Progenitor cell of endocrine pancreas (in vitro differentiated cells): ENCODE data around the gene RASA1. TPM values are rescaled to one million over a fixed set of nuclear protein-coding genes. Genes with fewer than 3 reads are reported as not detected.

ENCODE experiments used
- DNase-seq: peaks from one replicate; pipeline ENCODE4 v3.0.0; 2021; ENCODE audit warnings: low spot score; ENCODE audit not compliant: unreplicated experiment
- H3K27ac Mint-ChIP-seq: 2 replicates; pipeline ENCODE4 v1.8.0; 2021; ENCODE audit warnings: mild to moderate bottlenecking, moderate library complexity, mixed read lengths
- H3K27me3 Mint-ChIP-seq: 2 replicates; pipeline ENCODE4 v1.8.0; 2021; ENCODE audit warnings: mixed read lengths
- H3K36me3 Mint-ChIP-seq: 2 replicates; pipeline ENCODE4 v1.8.0; 2022; ENCODE audit warnings: mixed read lengths; ENCODE audit not compliant: insufficient read depth
- H3K4me1 Mint-ChIP-seq: 2 replicates; pipeline ENCODE4 v1.8.0; 2021; ENCODE audit warnings: low read depth, mixed read lengths
- H3K4me3 Mint-ChIP-seq: 2 replicates; pipeline ENCODE4 v1.8.0; 2021; ENCODE audit warnings: low read depth, mild to moderate bottlenecking, moderate library complexity, mixed read lengths
- H3K9me3 Mint-ChIP-seq: 2 replicates; pipeline ENCODE4 v1.8.0; 2021; ENCODE audit warnings: low read depth, mixed read lengths
- total RNA-seq: library from RNA; stranded (reverse); gene quantifications from 2 replicates; pipeline ENCODE4 v1.2.1, GENCODE V29; 2021
- TF ChIP-seq, protein P1 (sequence below): fragments of 200-600 bp; sonication (generic); IDR thresholded peaks from one replicate; pipeline ENCODE4 v1.5.0; 2021; ENCODE audit warnings: antibody characterized with exemption, mild to moderate bottlenecking; ENCODE audit not compliant: unreplicated experiment

RASA1 gene
- total RNA-seq, 1 donor from 2014 or later, result 42.6 TPM

DNA sequence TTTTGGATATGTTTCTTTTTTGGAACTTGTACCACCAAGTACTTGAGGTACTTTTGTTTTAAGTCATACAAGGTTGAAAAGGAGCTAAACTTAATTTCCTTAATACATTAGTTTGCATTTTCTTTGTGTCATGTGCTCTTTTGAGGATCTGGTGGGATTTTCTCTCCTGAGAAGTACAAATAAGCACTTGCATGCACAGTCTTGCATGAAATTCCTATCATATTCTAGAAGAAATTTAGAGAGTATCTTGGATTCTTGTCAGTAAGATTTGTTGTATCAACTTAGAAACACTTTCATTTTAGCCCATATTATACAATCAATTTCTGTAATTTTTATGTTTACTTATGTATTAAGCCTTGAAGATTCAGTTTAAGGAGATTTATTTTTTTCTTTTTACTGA, 80.2 kb downstream of the RASA1 start:
- H3K36me3 Mint-ChIP-seq, result peaks cover 20% of the 10 kb centered on the region
- no peaks in the 10 kb centered on the region for H3K4me1 Mint-ChIP-seq

DNA sequence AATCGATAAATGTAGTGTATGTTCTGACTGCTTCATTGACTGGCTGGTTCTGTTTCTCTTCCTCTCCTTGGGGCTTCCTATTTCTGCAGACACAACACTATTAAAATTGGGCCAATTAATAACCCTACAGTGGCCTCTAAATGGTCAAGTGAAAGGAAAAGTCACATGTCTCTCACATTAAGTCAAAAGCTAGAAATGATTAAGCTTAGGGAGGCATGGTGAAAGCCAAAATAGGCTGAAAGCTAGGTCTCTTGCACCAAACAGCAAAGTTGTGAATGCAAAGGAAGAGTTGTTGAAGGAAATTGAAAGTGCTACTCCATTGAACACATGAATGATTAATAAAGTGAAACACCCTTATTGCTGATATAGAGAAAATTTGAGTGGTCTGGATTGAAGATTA, 86.8 kb downstream of the RASA1 start:
- Mint-ChIP-seq H3K4me1 (no peaks in the 10 kb centered on the region), H3K27ac (no peak overlapping the region), H3K9me3 (peaks cover 3% of the 10 kb centered on the region), H3K27me3 (no peaks in the 10 kb centered on the region), H3K36me3 (peaks cover 28% of the 10 kb centered on the region), H3K4me3 (no peak overlapping the region)
- no peak for DNase-seq
- TF ChIP-seq, protein P1, sequence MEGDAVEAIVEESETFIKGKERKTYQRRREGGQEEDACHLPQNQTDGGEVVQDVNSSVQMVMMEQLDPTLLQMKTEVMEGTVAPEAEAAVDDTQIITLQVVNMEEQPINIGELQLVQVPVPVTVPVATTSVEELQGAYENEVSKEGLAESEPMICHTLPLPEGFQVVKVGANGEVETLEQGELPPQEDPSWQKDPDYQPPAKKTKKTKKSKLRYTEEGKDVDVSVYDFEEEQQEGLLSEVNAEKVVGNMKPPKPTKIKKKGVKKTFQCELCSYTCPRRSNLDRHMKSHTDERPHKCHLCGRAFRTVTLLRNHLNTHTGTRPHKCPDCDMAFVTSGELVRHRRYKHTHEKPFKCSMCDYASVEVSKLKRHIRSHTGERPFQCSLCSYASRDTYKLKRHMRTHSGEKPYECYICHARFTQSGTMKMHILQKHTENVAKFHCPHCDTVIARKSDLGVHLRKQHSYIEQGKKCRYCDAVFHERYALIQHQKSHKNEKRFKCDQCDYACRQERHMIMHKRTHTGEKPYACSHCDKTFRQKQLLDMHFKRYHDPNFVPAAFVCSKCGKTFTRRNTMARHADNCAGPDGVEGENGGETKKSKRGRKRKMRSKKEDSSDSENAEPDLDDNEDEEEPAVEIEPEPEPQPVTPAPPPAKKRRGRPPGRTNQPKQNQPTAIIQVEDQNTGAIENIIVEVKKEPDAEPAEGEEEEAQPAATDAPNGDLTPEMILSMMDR, result no peak

More for the DNA sequence above, 80.2 kb downstream of the RASA1 start:
- TF ChIP-seq, protein P1, result no peak
- Mint-ChIP-seq H3K4me3 (no peak overlapping the region), H3K27ac (no peak overlapping the region), H3K27me3 (no peaks in the 10 kb centered on the region), H3K9me3 (peaks cover 7% of the 10 kb centered on the region)
- no peak for DNase-seq

DNA sequence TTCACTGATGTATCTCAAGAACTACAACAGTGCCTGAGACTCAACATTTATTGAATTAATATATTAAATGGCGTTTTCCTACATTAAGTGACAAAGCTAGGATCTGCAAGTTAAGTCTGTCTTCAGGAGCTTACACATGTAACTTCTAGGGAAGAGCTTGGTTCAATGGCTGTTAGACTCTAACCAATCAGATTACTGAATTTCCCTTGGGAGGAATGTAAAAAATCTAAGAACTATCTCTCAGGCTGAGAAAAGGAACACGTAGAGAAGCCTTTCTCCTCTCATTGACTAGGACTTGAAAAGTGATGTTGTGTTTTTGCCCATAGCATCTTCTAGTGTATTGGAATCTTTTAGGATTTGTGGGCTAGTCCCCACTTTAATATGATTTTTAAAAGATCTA, 91.4 kb downstream of the RASA1 start:
- no peak for DNase-seq
- Mint-ChIP-seq H3K36me3 (peaks cover 21% of the 10 kb centered on the region), H3K9me3 (peaks cover 3% of the 10 kb centered on the region), H3K27me3 (no peaks in the 10 kb centered on the region), H3K4me1 (no peaks in the 10 kb centered on the region), H3K27ac (no peak overlapping the region), H3K4me3 (no peak overlapping the region)
- TF ChIP-seq, protein P1, result no peak

DNA sequence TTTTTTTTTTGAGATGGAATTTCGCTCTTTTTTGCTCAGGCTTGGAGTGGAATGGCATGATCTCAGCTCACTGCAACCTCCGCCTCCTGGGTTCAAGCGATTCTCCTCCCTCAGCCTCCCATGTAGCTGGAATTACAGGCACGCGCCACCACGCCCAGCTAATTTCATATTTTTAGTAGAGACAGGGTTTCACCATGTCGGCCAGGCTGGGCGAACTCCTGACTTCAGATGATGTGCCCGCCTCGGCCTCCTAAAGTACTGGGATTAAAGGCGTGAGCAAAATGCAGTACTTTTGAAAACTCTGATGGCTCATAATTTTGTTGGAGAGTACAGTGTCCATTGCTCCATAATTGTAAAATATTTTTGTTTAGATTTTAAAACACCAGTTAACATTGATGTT, 92.4 kb downstream of the RASA1 start:
- H3K27ac Mint-ChIP-seq, result no peak overlapping the region
- peaks cover 3% of the 10 kb centered on the region for H3K9me3 Mint-ChIP-seq
- no peaks in the 10 kb centered on the region for H3K4me1 Mint-ChIP-seq
- H3K36me3 Mint-ChIP-seq, result peaks cover 16% of the 10 kb centered on the region
- no peaks in the 10 kb centered on the region for H3K27me3 Mint-ChIP-seq
- no peak for DNase-seq
- TF ChIP-seq, protein P1, result no peak
- no peak overlapping the region for H3K4me3 Mint-ChIP-seq

DNA sequence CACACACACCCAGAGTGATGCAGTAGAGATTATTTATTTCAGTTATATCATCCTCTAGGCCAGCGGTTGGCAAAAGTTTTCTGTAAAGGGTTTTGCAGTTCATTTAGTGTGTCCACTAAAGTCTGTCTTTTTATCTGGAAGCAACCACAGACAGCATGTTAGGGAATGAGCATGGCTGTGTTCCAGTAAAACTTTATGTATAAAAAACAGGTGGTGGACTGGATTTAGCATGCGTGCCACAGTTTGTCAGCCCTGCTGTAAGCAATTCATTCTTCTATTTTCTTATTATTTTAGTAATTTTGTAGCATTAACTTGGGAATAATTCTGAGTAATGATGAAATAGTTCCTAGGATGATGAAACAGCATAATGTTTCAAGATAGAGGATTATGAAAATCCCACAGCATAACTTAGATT, 93.4 kb downstream of the RASA1 start:
- Mint-ChIP-seq H3K4me1 (no peaks in the 10 kb centered on the region), H3K27ac (peak overlapping the region; percentile 56), H3K9me3 (no peaks in the 10 kb centered on the region), H3K36me3 (peaks cover 9% of the 10 kb centered on the region), H3K27me3 (no peaks in the 10 kb centered on the region), H3K4me3 (no peak overlapping the region)
- TF ChIP-seq, protein P1, result no peak
- DNase-seq, result no peak
